HCT116 (cell line): Measurements from ENCODE around the gene USP16.

Experiments used
- EZH2 ChIP-seq: fragments of 200-600 bp; sonication (generic); IDR thresholded peaks from 2 replicates; pipeline ENCODE4 v1.6.1; 2017; ENCODE audit warnings: antibody characterized with exemption, mixed run types
- POLR2A ChIP-seq: IDR thresholded peaks from 2 replicates; pipeline ENCODE4 v1.7.0; 2011; ENCODE audit warnings: borderline replicate concordance; ENCODE audit not compliant: insufficient read depth, insufficient read length; ENCODE audit errors: extremely low read depth
- POLR2AphosphoS5 ChIP-seq: IDR thresholded peaks from 2 replicates; pipeline ENCODE4 v1.6.1; 2011; ENCODE audit warnings: mild to moderate bottlenecking, low read depth, low read length, moderate library complexity
- RAD21 ChIP-seq: IDR thresholded peaks from 2 replicates; pipeline ENCODE4 v1.6.1; 2012; ENCODE audit warnings: low read depth, mild to moderate bottlenecking
- SP1 ChIP-seq: IDR thresholded peaks from 2 replicates; pipeline ENCODE4 v1.6.1; 2012; ENCODE audit warnings: low read depth
- YY1 ChIP-seq: IDR thresholded peaks from 2 replicates; pipeline ENCODE4 v1.6.1; 2011; ENCODE audit warnings: low read length, low read depth, moderate library complexity, mild to moderate bottlenecking; ENCODE audit not compliant: insufficient replicate concordance; ENCODE audit errors: extremely low read depth
- ZFX ChIP-seq: fragments of 450-650 bp; IDR thresholded peaks from 2 replicates; pipeline ENCODE4 v1.6.1; 2017
- ZNF274 ChIP-seq: fragments of 200-500 bp; sonication (Bioruptor generic); IDR thresholded peaks from 2 replicates; pipeline ENCODE4 v1.6.1; 2014; ENCODE audit warnings: mild to moderate bottlenecking, low read depth, low read length, inconsistent platforms
- TF ChIP-seq, protein P1 (sequence below), 3 experiments: fragments of 200-600 bp in 1 of 3; sonication (generic) in 1 of 3; IDR thresholded peaks in 2 of 3; conservative IDR thresholded peaks in 1 of 3; 2 replicates each; pipeline ENCODE4 v1.5.1; 2012 to 2017; ENCODE audit warnings: low read depth in 2 of 3, low read length in 2 of 3, antibody characterized with exemption in 1 of 3, borderline replicate concordance in 1 of 3, control low read depth in 1 of 3, mild to moderate bottlenecking in 1 of 3, mixed read lengths in 1 of 3, mixed run types in 1 of 3, moderate library complexity in 1 of 3; ENCODE audit not compliant: insufficient read depth in 1 of 3
- TF ChIP-seq, protein P2 (sequence below): IDR thresholded peaks from 2 replicates; pipeline ENCODE4 v1.6.1; 2011; ENCODE audit warnings: mild to moderate bottlenecking, low read length, moderate library complexity; ENCODE audit not compliant: insufficient replicate concordance; ENCODE audit errors: extremely low read depth
- TF ChIP-seq, protein P3 (sequence below): IDR thresholded peaks from 2 replicates; pipeline ENCODE4 v1.6.1; 2012
- TF ChIP-seq, protein P4 (sequence below): IDR thresholded peaks from 2 replicates; pipeline ENCODE4 v1.6.1; 2012; ENCODE audit warnings: low read depth

DNA sequence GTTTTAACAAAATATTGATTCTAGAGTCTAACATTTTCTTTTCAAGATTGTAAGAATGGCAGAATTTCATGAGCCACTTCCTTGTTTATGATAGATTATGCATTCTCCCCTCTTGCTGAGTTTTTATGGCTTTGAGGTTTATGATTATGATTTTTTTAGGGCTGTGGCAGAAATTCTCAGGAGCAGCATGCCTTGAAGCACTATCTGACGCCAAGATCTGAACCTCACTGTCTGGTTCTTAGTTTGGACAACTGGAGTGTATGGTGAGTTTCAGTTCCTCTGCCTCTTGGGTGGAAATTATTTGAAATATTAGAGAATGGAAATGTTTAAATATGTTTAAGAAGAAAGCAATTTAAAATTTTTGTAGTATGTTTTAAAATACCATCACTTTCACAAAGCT, 10.2 kb downstream of the USP16 start:
- TF ChIP-seq RAD21 = no peak
- no peak for TF ChIP-seq ZNF274
- no peak for TF ChIP-seq EZH2
- TF ChIP-seq YY1 = no peak
- TF ChIP-seq, protein P1, sequence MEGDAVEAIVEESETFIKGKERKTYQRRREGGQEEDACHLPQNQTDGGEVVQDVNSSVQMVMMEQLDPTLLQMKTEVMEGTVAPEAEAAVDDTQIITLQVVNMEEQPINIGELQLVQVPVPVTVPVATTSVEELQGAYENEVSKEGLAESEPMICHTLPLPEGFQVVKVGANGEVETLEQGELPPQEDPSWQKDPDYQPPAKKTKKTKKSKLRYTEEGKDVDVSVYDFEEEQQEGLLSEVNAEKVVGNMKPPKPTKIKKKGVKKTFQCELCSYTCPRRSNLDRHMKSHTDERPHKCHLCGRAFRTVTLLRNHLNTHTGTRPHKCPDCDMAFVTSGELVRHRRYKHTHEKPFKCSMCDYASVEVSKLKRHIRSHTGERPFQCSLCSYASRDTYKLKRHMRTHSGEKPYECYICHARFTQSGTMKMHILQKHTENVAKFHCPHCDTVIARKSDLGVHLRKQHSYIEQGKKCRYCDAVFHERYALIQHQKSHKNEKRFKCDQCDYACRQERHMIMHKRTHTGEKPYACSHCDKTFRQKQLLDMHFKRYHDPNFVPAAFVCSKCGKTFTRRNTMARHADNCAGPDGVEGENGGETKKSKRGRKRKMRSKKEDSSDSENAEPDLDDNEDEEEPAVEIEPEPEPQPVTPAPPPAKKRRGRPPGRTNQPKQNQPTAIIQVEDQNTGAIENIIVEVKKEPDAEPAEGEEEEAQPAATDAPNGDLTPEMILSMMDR (IDR thresholded peaks at IDR 0.05 in 2 of 3, conservative IDR thresholded peaks at IDR 0.05 in 1 of 3; ENCODE audit: borderline replicate concordance in 1 of 3, insufficient read depth in 1 of 3, low read depth in 2 of 3, low read length in 2 of 3) = no peak
- no peak for TF ChIP-seq POLR2A
- no peak for TF ChIP-seq POLR2AphosphoS5
- TF ChIP-seq ZFX = no peak
- TF ChIP-seq, protein P2, sequence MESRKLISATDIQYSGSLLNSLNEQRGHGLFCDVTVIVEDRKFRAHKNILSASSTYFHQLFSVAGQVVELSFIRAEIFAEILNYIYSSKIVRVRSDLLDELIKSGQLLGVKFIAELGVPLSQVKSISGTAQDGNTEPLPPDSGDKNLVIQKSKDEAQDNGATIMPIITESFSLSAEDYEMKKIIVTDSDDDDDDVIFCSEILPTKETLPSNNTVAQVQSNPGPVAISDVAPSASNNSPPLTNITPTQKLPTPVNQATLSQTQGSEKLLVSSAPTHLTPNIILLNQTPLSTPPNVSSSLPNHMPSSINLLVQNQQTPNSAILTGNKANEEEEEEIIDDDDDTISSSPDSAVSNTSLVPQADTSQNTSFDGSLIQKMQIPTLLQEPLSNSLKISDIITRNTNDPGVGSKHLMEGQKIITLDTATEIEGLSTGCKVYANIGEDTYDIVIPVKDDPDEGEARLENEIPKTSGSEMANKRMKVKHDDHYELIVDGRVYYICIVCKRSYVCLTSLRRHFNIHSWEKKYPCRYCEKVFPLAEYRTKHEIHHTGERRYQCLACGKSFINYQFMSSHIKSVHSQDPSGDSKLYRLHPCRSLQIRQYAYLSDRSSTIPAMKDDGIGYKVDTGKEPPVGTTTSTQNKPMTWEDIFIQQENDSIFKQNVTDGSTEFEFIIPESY = no peak
- no peak for TF ChIP-seq SP1
- TF ChIP-seq, protein P3, sequence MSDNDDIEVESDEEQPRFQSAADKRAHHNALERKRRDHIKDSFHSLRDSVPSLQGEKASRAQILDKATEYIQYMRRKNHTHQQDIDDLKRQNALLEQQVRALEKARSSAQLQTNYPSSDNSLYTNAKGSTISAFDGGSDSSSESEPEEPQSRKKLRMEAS = no peak
- TF ChIP-seq, protein P4, sequence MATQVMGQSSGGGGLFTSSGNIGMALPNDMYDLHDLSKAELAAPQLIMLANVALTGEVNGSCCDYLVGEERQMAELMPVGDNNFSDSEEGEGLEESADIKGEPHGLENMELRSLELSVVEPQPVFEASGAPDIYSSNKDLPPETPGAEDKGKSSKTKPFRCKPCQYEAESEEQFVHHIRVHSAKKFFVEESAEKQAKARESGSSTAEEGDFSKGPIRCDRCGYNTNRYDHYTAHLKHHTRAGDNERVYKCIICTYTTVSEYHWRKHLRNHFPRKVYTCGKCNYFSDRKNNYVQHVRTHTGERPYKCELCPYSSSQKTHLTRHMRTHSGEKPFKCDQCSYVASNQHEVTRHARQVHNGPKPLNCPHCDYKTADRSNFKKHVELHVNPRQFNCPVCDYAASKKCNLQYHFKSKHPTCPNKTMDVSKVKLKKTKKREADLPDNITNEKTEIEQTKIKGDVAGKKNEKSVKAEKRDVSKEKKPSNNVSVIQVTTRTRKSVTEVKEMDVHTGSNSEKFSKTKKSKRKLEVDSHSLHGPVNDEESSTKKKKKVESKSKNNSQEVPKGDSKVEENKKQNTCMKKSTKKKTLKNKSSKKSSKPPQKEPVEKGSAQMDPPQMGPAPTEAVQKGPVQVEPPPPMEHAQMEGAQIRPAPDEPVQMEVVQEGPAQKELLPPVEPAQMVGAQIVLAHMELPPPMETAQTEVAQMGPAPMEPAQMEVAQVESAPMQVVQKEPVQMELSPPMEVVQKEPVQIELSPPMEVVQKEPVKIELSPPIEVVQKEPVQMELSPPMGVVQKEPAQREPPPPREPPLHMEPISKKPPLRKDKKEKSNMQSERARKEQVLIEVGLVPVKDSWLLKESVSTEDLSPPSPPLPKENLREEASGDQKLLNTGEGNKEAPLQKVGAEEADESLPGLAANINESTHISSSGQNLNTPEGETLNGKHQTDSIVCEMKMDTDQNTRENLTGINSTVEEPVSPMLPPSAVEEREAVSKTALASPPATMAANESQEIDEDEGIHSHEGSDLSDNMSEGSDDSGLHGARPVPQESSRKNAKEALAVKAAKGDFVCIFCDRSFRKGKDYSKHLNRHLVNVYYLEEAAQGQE = no peak
